K562 (cell line): Measurements from ENCODE around the gene DPH6. TPM values are rescaled to one million over a fixed set of nuclear protein-coding genes. Genes with fewer than 3 reads are reported as not detected.

ENCODE experiments used
- ATF1 ChIP-seq, 2 experiments: fragments of 450-650 bp in 1 of 2; IDR thresholded peaks; 2 replicates each; pipeline ENCODE4 v1.6.1; 2016; ENCODE audit warnings: missing compliant biosample characterization in 1 of 2, missing genetic modification characterization in 1 of 2
- ATF2 ChIP-seq: sonication (generic); formaldehyde crosslinking; IDR thresholded peaks from 2 replicates; pipeline ENCODE4 v1.8.1; 2022; ENCODE audit warnings: missing genetic modification reagents
- BRF2 ChIP-seq: IDR thresholded peaks from 3 replicates; pipeline ENCODE4 v1.6.1; 2011; ENCODE audit warnings: borderline replicate concordance, mild to moderate bottlenecking; ENCODE audit not compliant: insufficient read length, insufficient read depth
- CCAR2 ChIP-seq: fragments of 200-400 bp; formaldehyde crosslinking; IDR thresholded peaks from 2 replicates; pipeline ENCODE4 v1.6.1; 2017; ENCODE audit warnings: mild to moderate bottlenecking, low read depth, low read length
- CHAMP1 ChIP-seq: fragments of 450-650 bp; IDR thresholded peaks from 2 replicates; pipeline ENCODE4 v1.6.1; 2016; ENCODE audit warnings: mild to moderate bottlenecking
- E2F3 ChIP-seq: fragments of 250-450 bp; sonication (Bioruptor Pico); IDR thresholded peaks from 2 replicates; pipeline ENCODE4 v1.4.0; 2020; ENCODE audit warnings: mild to moderate bottlenecking
- EP300 ChIP-seq: IDR thresholded peaks from 2 replicates; pipeline ENCODE4 v1.6.1; 2012; ENCODE audit warnings: low read length, improper control_type of control experiment
- HMBOX1 ChIP-seq: sonication (generic); IDR thresholded peaks from 2 replicates; pipeline ENCODE4 v1.6.1; 2016
- KAT8 ChIP-seq: fragments of 450-650 bp; IDR thresholded peaks from 2 replicates; pipeline ENCODE4 v1.6.1; 2016; ENCODE audit warnings: low read depth, mild to moderate bottlenecking
- LEF1 ChIP-seq: fragments of 450-650 bp; IDR thresholded peaks from 2 replicates; pipeline ENCODE4 v1.6.1; 2016; ENCODE audit warnings: mild to moderate bottlenecking
- MEIS2 ChIP-seq: fragments of 450-650 bp; IDR thresholded peaks from 2 replicates; pipeline ENCODE4 v1.6.1; 2014; ENCODE audit warnings: mild to moderate bottlenecking; ENCODE audit not compliant: partially characterized antibody
- POLR2A ChIP-seq: fragments of 450-650 bp; conservative IDR thresholded peaks from 2 replicates; pipeline ENCODE4 v1.6.1; 2016
- POLR3G ChIP-seq: IDR thresholded peaks from 2 replicates; pipeline ENCODE4 v1.6.1; 2011; ENCODE audit not compliant: insufficient read length, insufficient replicate concordance; ENCODE audit errors: extremely low read depth
- PYGO2 ChIP-seq: fragments of 450-650 bp; IDR thresholded peaks from 2 replicates; pipeline ENCODE4 v1.6.1; 2016; ENCODE audit warnings: mild to moderate bottlenecking, missing genetic modification characterization, moderate library complexity, missing compliant biosample characterization
- TAF9B ChIP-seq: fragments of 450-650 bp; IDR thresholded peaks from 2 replicates; pipeline ENCODE4 v1.6.1; 2018; ENCODE audit warnings: mild to moderate bottlenecking; ENCODE audit not compliant: partially characterized antibody
- USF1 ChIP-seq: sonication (generic); formaldehyde crosslinking; IDR thresholded peaks from 2 replicates; pipeline ENCODE4 v1.9.0; 2022; ENCODE audit warnings: mild to moderate bottlenecking, missing genetic modification reagents
- ZBTB26 ChIP-seq: fragments of 450-650 bp; formaldehyde crosslinking; IDR thresholded peaks from 2 replicates; pipeline ENCODE4 v1.4.0; 2022; ENCODE audit warnings: missing genetic modification characterization
- ZBTB7A ChIP-seq: IDR thresholded peaks from 2 replicates; pipeline ENCODE4 v1.6.1; 2011; ENCODE audit warnings: low read depth, mild to moderate bottlenecking, low read length, moderate library complexity, borderline replicate concordance; ENCODE audit not compliant: control insufficient read depth
- ZFPM2 ChIP-seq: fragments of 250-450 bp; sonication (Bioruptor Pico); IDR thresholded peaks from 2 replicates; pipeline ENCODE4 v1.5.1; 2022; ENCODE audit warnings: mild to moderate bottlenecking
- ZNF134 ChIP-seq: fragments of 250-450 bp; sonication (Bioruptor Pico); conservative IDR thresholded peaks from 2 replicates; pipeline ENCODE4 v1.4.0; 2020
- ZNF224 ChIP-seq: sonication (generic); formaldehyde crosslinking; IDR thresholded peaks from 2 replicates; pipeline ENCODE4 v1.8.0; 2022; ENCODE audit warnings: mild to moderate bottlenecking, missing genetic modification reagents
- ZNF239 ChIP-seq: fragments of 250-450 bp; sonication (Bioruptor Pico); IDR thresholded peaks from 2 replicates; pipeline ENCODE4 v1.4.0; 2020; ENCODE audit warnings: mild to moderate bottlenecking
- ZNF668 ChIP-seq: fragments of 250-450 bp; sonication (Bioruptor Pico); IDR thresholded peaks from 2 replicates; pipeline ENCODE4 v1.8.0; 2022; ENCODE audit warnings: mild to moderate bottlenecking, inconsistent platforms
- ZNF696 ChIP-seq: fragments of 250-450 bp; sonication (Bioruptor Pico); conservative IDR thresholded peaks from 2 replicates; pipeline ENCODE4 v1.4.0; 2020; ENCODE audit warnings: mild to moderate bottlenecking, moderate library complexity
- polyA plus RNA-seq, 8 experiments: library from polyadenylated mRNA; depleted of rRNA in 4 of 8; stranded (reverse) in 5 of 8; unstranded in 3 of 8; fragments of >200 nt; fragmentation: Nextera tagmentation in 2 of 8; fragmentation: Illumina TruSeq in 1 of 8; extraction: Ambion mirVana in 2 of 8; extraction: Trizol in 1 of 8; gene quantifications; 2 replicates each; pipeline versions ENCODE4 v1.2.1 to v1.2.3, GENCODE V29; 2011 to 2014; ENCODE audit warnings: inconsistent platforms in 1 of 8, missing spikeins in 1 of 8
- total RNA-seq, 7 experiments: library from RNA; depleted of rRNA in 6 of 7; stranded (reverse); fragments of >200 nt in 6 of 7; fragmentation: Illumina TruSeq in 2 of 7; extraction: Trizol in 2 of 7; gene quantifications; 2 replicates each; pipeline versions ENCODE4 v1.2.1 to v1.2.3, GENCODE V29; 2011 to 2021; ENCODE audit warnings: low replicate concordance in 1 of 7

Gene DPH6
- total and polyA plus RNA-seq, 9 of the 15 experiments (the other 6 are each of a cell fraction or from before 2014, with no cell fraction given) = 10.1 to 69.1 (median 18.8) TPM

GRCh38 chr15:35557544-35557943, 11.6 kb upstream of the DPH6 start (continued):
- TF ChIP-seq ZNF224 = no peak
- no peak for TF ChIP-seq POLR3G
- TF ChIP-seq E2F3 (CRISPR knock-in tag) = no peak
- no peak for TF ChIP-seq ZNF134
- peak; percentile 93 for TF ChIP-seq LEF1
- TF ChIP-seq MEIS2 = peak; percentile 93
- no peak for TF ChIP-seq KAT8
- TF ChIP-seq CCAR2 = no peak
- peak; percentile 59; the same call in 1 of the 2 replicates for TF ChIP-seq ZBTB26 (CRISPR knock-in tag)
- TF ChIP-seq TAF9B = peak; percentile 96
- no peak for TF ChIP-seq ZNF668
- no peak; the same call in 1 of the 2 replicates for TF ChIP-seq USF1 (CRISPR knock-in tag)
- TF ChIP-seq ZFPM2 = no peak
- no peak for TF ChIP-seq BRF2
- TF ChIP-seq ZNF239 = no peak
- TF ChIP-seq HMBOX1 = no peak
- TF ChIP-seq ATF1 (CRISPR knock-in tag; IDR thresholded peaks at IDR 0.05) = no peak
- TF ChIP-seq ATF1 (tag; IDR thresholded peaks at IDR 0.05) = peak; percentile 90
- TF ChIP-seq CHAMP1 = peak; percentile 88
- no peak for TF ChIP-seq ZBTB7A
- no peak for TF ChIP-seq ZNF696 (CRISPR knock-in tag)
- TF ChIP-seq PYGO2 (tag) = no peak
- no peak for TF ChIP-seq POLR2A
- no peak for TF ChIP-seq ATF2
- peak; percentile 98 for TF ChIP-seq EP300
